NK-92 (cell line): ENCODE measurements around the gene SMG6.
"Not testable (repeated sequence)": the region's sequence is repeated elsewhere in the genome, so short reads cannot be mapped to it uniquely, and the experiment has no call there.

Source experiments
- DNase-seq: peaks from one replicate; lab custom pipeline; 2025; ENCODE audit not compliant: unreplicated experiment; lab: John Stamatoyannopoulos, UW

SMG6 gene

GRCh38 chr17:2207815-2208515 is 95.6 kb downstream of the SMG6 start:
- no peak for DNase-seq

- DNase-seq: no peak
Measured at GRCh38 chr17:2204393-2204792, 99.2 kb downstream of the SMG6 start.

- no peak for DNase-seq
Measured at GRCh38 chr17:2203818-2204217, 99.8 kb downstream of the SMG6 start.

GRCh38 chr17:2202996-2203575 is 100.5 kb downstream of the SMG6 start:
- no peak for DNase-seq

GRCh38 chr17:2202302-2202995 is 101.1 kb downstream of the SMG6 start:
- DNase-seq: no peak

- not testable (repeated sequence) for DNase-seq
Measured at GRCh38 chr17:2199386-2199785, 104.2 kb downstream of the SMG6 start.

GRCh38 chr17:2198927-2199326 is 104.7 kb downstream of the SMG6 start:
- DNase-seq: no peak

GRCh38 chr17:2197271-2197670 is 106.3 kb downstream of the SMG6 start:
- no peak for DNase-seq

- no peak for DNase-seq
Measured at GRCh38 chr17:2195729-2196128, 107.9 kb downstream of the SMG6 start.

GRCh38 chr17:2194889-2195335 is 108.7 kb downstream of the SMG6 start:
- DNase-seq: no peak

GRCh38 chr17:2192367-2193057 is 111.1 kb downstream of the SMG6 start:
- no peak for DNase-seq

- no peak for DNase-seq
Measured at GRCh38 chr17:2191785-2192184, 111.8 kb downstream of the SMG6 start.

- DNase-seq: no peak
Measured at GRCh38 chr17:2191227-2191626, 112.4 kb downstream of the SMG6 start.

- no peak for DNase-seq
Measured at GRCh38 chr17:2190014-2190413, 113.6 kb downstream of the SMG6 start.

GRCh38 chr17:2188971-2189630 is 114.5 kb downstream of the SMG6 start:
- DNase-seq: no peak

- DNase-seq: no peak
Measured at GRCh38 chr17:2187758-2188157, 115.8 kb downstream of the SMG6 start.

GRCh38 chr17:2186937-2187336 is 116.6 kb downstream of the SMG6 start:
- DNase-seq: no peak

GRCh38 chr17:2184993-2185931 is 118.3 kb downstream of the SMG6 start:
- DNase-seq: no peak

- no peak for DNase-seq
Measured at GRCh38 chr17:2183346-2183745, 120.2 kb downstream of the SMG6 start.

- no peak for DNase-seq
Measured at GRCh38 chr17:2181897-2182448, 121.6 kb downstream of the SMG6 start.
